CD4-positive, alpha-beta T cell (primary cell): ENCODE data around the gene MGAT5B. TPM values are rescaled to one million over a fixed set of nuclear protein-coding genes. Genes with fewer than 3 reads are reported as not detected.

Experiments used
- ATAC-seq: fragments of 200-7000 bp; cut with Tn5 transposase; one replicate; pipeline ENCODE4 v1.10.0; 2022; ENCODE audit warnings: mild to moderate bottlenecking; ENCODE audit not compliant: poor library complexity
- CTCF ChIA-PET: fragments of 350-600 bp; sonication (Branson Sonifier 250); formaldehyde crosslinking; loops from one replicate; lab custom pipeline; 2021; ENCODE audit warnings: antibody characterized with exemption, inconsistent platforms; lab: Charles Lee
- POLR2A ChIA-PET: fragments of 350-600 bp; sonication (Branson Sonifier 250); formaldehyde crosslinking; loops from one replicate; lab custom pipeline; 2021; ENCODE audit warnings: antibody characterized with exemption, inconsistent platforms; lab: Charles Lee
- DNase-seq, 14 experiments: peaks; one replicate each; pipeline ENCODE4 v3.0.0-alpha.2; 2013 to 2020; ENCODE audit warnings: mixed read lengths in 2 of 14
- H3K27ac ChIP-seq, 2 donors: one replicate each; pipeline versions ENCODE4 v1.5.1 to v1.7.0; 2013; ENCODE audit warnings: low read length in 2 of 2, low read depth in 1 of 2, mild to moderate bottlenecking in 1 of 2
- H3K27me3 ChIP-seq, 2 experiments: 1 replicate in 1 of 2; 2 replicates in 1 of 2; pipeline versions ENCODE4 v1.6.1 to v1.7.0; 2013; ENCODE audit warnings: low read length in 2 of 2, control low read depth in 1 of 2, mild to moderate bottlenecking in 1 of 2, moderate library complexity in 1 of 2; ENCODE audit not compliant: insufficient read depth in 2 of 2, control insufficient read depth in 1 of 2
- H3K36me3 ChIP-seq: one replicate; pipeline ENCODE4 v1.6.1; 2013; ENCODE audit warnings: low read length, control low read depth; ENCODE audit not compliant: insufficient read depth
- H3K4me1 ChIP-seq: one replicate; pipeline ENCODE4 v1.6.1; 2013; ENCODE audit warnings: low read length, control low read depth; ENCODE audit not compliant: insufficient read depth
- H3K4me3 ChIP-seq: one replicate; pipeline ENCODE4 v1.5.1; 2013; ENCODE audit warnings: mild to moderate bottlenecking, low read length, moderate library complexity
- H3K9me3 ChIP-seq, 2 experiments: 1 replicate in 1 of 2; 2 replicates in 1 of 2; pipeline versions ENCODE4 v1.6.1 to v1.7.0; 2013; ENCODE audit warnings: low read length in 2 of 2, mild to moderate bottlenecking in 2 of 2, control low read depth in 1 of 2, moderate library complexity in 1 of 2; ENCODE audit not compliant: control insufficient read depth in 1 of 2, insufficient read depth in 1 of 2
- H3K27ac Mint-ChIP-seq: one replicate; pipeline ENCODE4 v1.8.0; 2020; ENCODE audit warnings: mixed read lengths
- H3K27me3 Mint-ChIP-seq: one replicate; pipeline ENCODE4 v1.8.0; 2021; ENCODE audit warnings: mixed read lengths
- H3K36me3 Mint-ChIP-seq: one replicate; pipeline ENCODE4 v1.8.0; 2021; ENCODE audit warnings: low read depth, mixed read lengths
- H3K4me1 Mint-ChIP-seq: one replicate; pipeline ENCODE4 v1.8.0; 2021; ENCODE audit warnings: low read depth, mixed read lengths
- H3K4me3 Mint-ChIP-seq: one replicate; pipeline ENCODE4 v1.8.0; 2020; ENCODE audit warnings: mild to moderate bottlenecking, mixed read lengths
- H3K9me3 Mint-ChIP-seq: one replicate; pipeline ENCODE4 v1.8.0; 2020; ENCODE audit warnings: mixed read lengths
- CTCF ChIP-seq: fragments of 200-600 bp; IDR thresholded peaks from one replicate; pipeline ENCODE4 v1.8.0; 2022; ENCODE audit warnings: antibody characterized with exemption, mild to moderate bottlenecking
- intact Hi-C, 2 experiments: fragments of 100-400 bp; cut with DNase I in 1 of 2; cut with micrococcal nuclease in 1 of 2; formaldehyde crosslinking; loops; one replicate each; pipeline versions ENCODE4 v1.15.1 to v1.9.0; 2023 to 2025; cut with DNase I, micrococcal nuclease
- total RNA-seq, 174 experiments: library from RNA in 2 of 174; stranded (reverse) in 2 of 174; gene quantifications; one replicate each; pipeline ENCODE4 v1.2.3 and lab custom pipeline; 2021 to 2026

MGAT5B gene
- total RNA-seq, 2 experiments from 2014 or later, result 0.28 to 0.77 TPM

GRCh38 chr17:76900723-76901122 is 32.5 kb downstream of the MGAT5B start:
- H3K36me3 ChIP-seq, result no peaks in the 10 kb centered on the region
- Mint-ChIP-seq H3K27ac (no peak overlapping the region), H3K36me3 (no peaks in the 10 kb centered on the region), H3K27me3 (no peaks in the 10 kb centered on the region), H3K9me3 (no peaks in the 10 kb centered on the region), H3K4me3 (no peak overlapping the region), H3K4me1 (no peaks in the 10 kb centered on the region)
- no peaks in the 10 kb centered on the region for H3K4me1 ChIP-seq
- H3K27ac ChIP-seq, result no peak overlapping the region
- CTCF ChIA-PET, result no interaction called here
- POLR2A ChIA-PET, result no interaction called here
- H3K4me3 ChIP-seq, result no peak overlapping the region
- DNase-seq (no peak), ATAC-seq (no peak)
- TF ChIP-seq CTCF, result no peak
- no peaks in the 10 kb centered on the region for H3K27me3 ChIP-seq
- intact Hi-C loops, result no loop called here
- no peaks in the 10 kb centered on the region for H3K9me3 ChIP-seq

GRCh38 chr17:76901542-76902197 is 33.5 kb downstream of the MGAT5B start:
- CTCF ChIA-PET, result no interaction called here
- Histone ChIP-seq H3K4me3 (no peak overlapping the region), H3K4me1 (no peaks in the 10 kb centered on the region), H3K27ac (no peak overlapping the region), H3K27me3 (no peaks in the 10 kb centered on the region), H3K36me3 (no peaks in the 10 kb centered on the region), H3K9me3 (no peaks in the 10 kb centered on the region)
- no peaks in the 10 kb centered on the region for H3K27me3 Mint-ChIP-seq
- POLR2A ChIA-PET, result no interaction called here
- H3K4me3 Mint-ChIP-seq, result no peak overlapping the region
- DNase-seq (no peak), ATAC-seq (no peak)
- intact Hi-C loops, result no loop called here
- no peaks in the 10 kb centered on the region for H3K9me3 Mint-ChIP-seq
- H3K27ac Mint-ChIP-seq, result no peak overlapping the region
- no peaks in the 10 kb centered on the region for H3K4me1 Mint-ChIP-seq
- no peaks in the 10 kb centered on the region for H3K36me3 Mint-ChIP-seq
- TF ChIP-seq CTCF, result no peak

- no peak for ATAC-seq
- no peaks in the 10 kb centered on the region for H3K4me1 Mint-ChIP-seq
Measured at GRCh38 chr17:76902476-76902875, 34.3 kb downstream of the MGAT5B start.

More at GRCh38 chr17:76902476-76902875, 34.3 kb downstream of the MGAT5B start:
- no peaks in the 10 kb centered on the region for H3K27me3 ChIP-seq
- ChIA-PET CTCF (no interaction called here), POLR2A (no interaction called here)
- H3K4me3 ChIP-seq, result no peak overlapping the region
- intact Hi-C loops, result no loop called here
- H3K4me1 ChIP-seq, result no peaks in the 10 kb centered on the region
- no peaks in the 10 kb centered on the region for H3K27me3 Mint-ChIP-seq
- H3K27ac ChIP-seq, result no peak overlapping the region
- H3K4me3 Mint-ChIP-seq, result no peak overlapping the region
- no peaks in the 10 kb centered on the region for H3K9me3 ChIP-seq
- TF ChIP-seq CTCF, result no peak
- H3K27ac Mint-ChIP-seq, result no peak overlapping the region
- no peak for DNase-seq
- H3K9me3 Mint-ChIP-seq, result no peaks in the 10 kb centered on the region
- no peaks in the 10 kb centered on the region for H3K36me3 ChIP-seq
- H3K36me3 Mint-ChIP-seq, result no peaks in the 10 kb centered on the region
